HepG2 (cell line): ENCODE data around the gene FRS2. TPM values are rescaled to one million over a fixed set of nuclear protein-coding genes. Genes with fewer than 3 reads are reported as not detected.

ENCODE experiments used
- ATAC-seq: fragments of 200-7000 bp; cut with Tn5 transposase; 3 replicates; pipeline ENCODE4 v1.9.1; 2020; ENCODE audit warnings: mild to moderate bottlenecking, moderate library complexity
- BruUV-seq: library from RNA; stranded (reverse); fragments of 400-500 nt; replicated peaks from 2 replicates; lab custom pipeline; 2021; lab: Mats Ljungman, UMichigan
- CTCF ChIA-PET: fragments of 300-600 bp; formaldehyde crosslinking; extraction: SDS; loops from one replicate; lab custom pipeline; 2021; ENCODE audit warnings: low total read pairs, inconsistent platforms, low intra/inter-chr PET ratio; lab: Yijun Ruan, JAX
- POLR2A ChIA-PET: fragments of 350-600 bp; sonication (Branson Sonifier 250); formaldehyde crosslinking; loops from one replicate; lab custom pipeline; 2020; ENCODE audit warnings: antibody characterized with exemption, inconsistent platforms; lab: Yijun Ruan, JAX
- DNase-seq: peaks from one replicate; pipeline ENCODE4 v3.0.0-alpha.2; 2015; ENCODE audit warnings: low spot score
- FAIRE-seq: peaks from 3 replicates; lab custom pipeline; 2011; peaks lifted over from hg19 to GRCh38; lab: Jason Lieb, UNC
- H2AFZ ChIP-seq: one replicate; pipeline ENCODE4 v1.6.1; 2011; ENCODE audit warnings: low read length, inconsistent platforms
- H3K27ac ChIP-seq: fragments of 300-600 bp; 3 replicates; pipeline ENCODE4 v1.8.0; 2011; ENCODE audit warnings: mixed run types, mild to moderate bottlenecking, mixed read lengths, low read length, inconsistent platforms; ENCODE audit not compliant: insufficient read depth; ENCODE audit errors: extremely low read length
- H3K27me3 ChIP-seq, 2 experiments: fragments of 200-600 bp in 1 of 2; 2 replicates in 1 of 2; 3 replicates in 1 of 2; pipeline versions ENCODE4 v1.6.0 to v1.8.0; 2011; ENCODE audit warnings: low read length in 2 of 2, mild to moderate bottlenecking in 2 of 2, moderate library complexity in 2 of 2, inconsistent platforms in 1 of 2; ENCODE audit not compliant: insufficient read depth in 2 of 2, control insufficient read depth in 1 of 2
- H3K36me3 ChIP-seq, 2 experiments: fragments of 200-600 bp in 1 of 2; replicated peaks in 1 of 2; 2 replicates in 1 of 2; 3 replicates in 1 of 2; pipeline versions ENCODE4 v1.5.1 to v1.8.0; 2011; ENCODE audit warnings: low read length in 2 of 2, inconsistent platforms in 1 of 2; ENCODE audit not compliant: insufficient read depth in 2 of 2, control insufficient read depth in 1 of 2
- H3K4me1 ChIP-seq: 2 replicates; pipeline ENCODE4 v1.5.1; 2012; ENCODE audit warnings: low read length, inconsistent platforms; ENCODE audit not compliant: insufficient read depth
- H3K4me2 ChIP-seq: 2 replicates; pipeline ENCODE4 v1.6.0; 2011; ENCODE audit warnings: low read depth, low read length, inconsistent platforms
- H3K4me3 ChIP-seq, 3 experiments: fragments of 200-600 bp in 1 of 3; sonication (generic), shearing (Covaris generic) in 1 of 3; replicated peaks in 1 of 3; 2 replicates each; pipeline ENCODE4 v1.5.1; 2011 to 2016; ENCODE audit warnings: low read length in 3 of 3, inconsistent platforms in 2 of 3, low read depth in 2 of 3, mild to moderate bottlenecking in 2 of 3, control low read depth in 1 of 3, mixed read lengths in 1 of 3; ENCODE audit not compliant: insufficient read depth in 1 of 3
- H3K79me2 ChIP-seq: one replicate; pipeline ENCODE4 v1.6.1; 2011; ENCODE audit warnings: low read length, inconsistent platforms; ENCODE audit not compliant: insufficient read depth
- H3K9ac ChIP-seq: 2 replicates; pipeline ENCODE4 v1.6.0; 2011; ENCODE audit warnings: mild to moderate bottlenecking, low read depth, low read length, inconsistent platforms; ENCODE audit not compliant: insufficient read depth
- H3K9me3 ChIP-seq: 2 replicates; pipeline ENCODE4 v1.5.1; 2012; ENCODE audit warnings: mild to moderate bottlenecking, low read length
- H4K20me1 ChIP-seq: 2 replicates; pipeline ENCODE4 v1.6.0; 2011; ENCODE audit warnings: inconsistent platforms, mild to moderate bottlenecking, low read length, moderate library complexity; ENCODE audit not compliant: insufficient read depth
- AGO1 ChIP-seq: fragments of 200-400 bp; formaldehyde crosslinking; IDR thresholded peaks from 2 replicates; pipeline ENCODE4 v1.6.1; 2017; ENCODE audit warnings: mild to moderate bottlenecking, low read depth, low read length, moderate library complexity; ENCODE audit not compliant: poor library complexity, severe bottlenecking
- BCL6 ChIP-seq: IDR thresholded peaks from 2 replicates; pipeline ENCODE4 v1.6.1; 2016; ENCODE audit warnings: missing genetic modification reagents, missing compliant biosample characterization
- CEBPB ChIP-seq: IDR thresholded peaks from 2 replicates; pipeline ENCODE4 v1.6.1; 2011; ENCODE audit warnings: low read depth, low read length, improper control_type of control experiment, borderline replicate concordance
- E2F5 ChIP-seq: sonication (generic); formaldehyde crosslinking; conservative IDR thresholded peaks from 2 replicates; pipeline ENCODE4 v1.4.0; 2020; ENCODE audit warnings: missing genetic modification reagents
- GPN1 ChIP-seq: sonication (generic); formaldehyde crosslinking; IDR thresholded peaks from 2 replicates; pipeline ENCODE4 v1.5.1; 2020; ENCODE audit warnings: missing genetic modification reagents, borderline replicate concordance
- HNRNPK ChIP-seq: fragments of 200-400 bp; formaldehyde crosslinking; IDR thresholded peaks from 2 replicates; pipeline ENCODE4 v1.6.1; 2018; ENCODE audit warnings: low read length, low read depth, moderate library complexity, mild to moderate bottlenecking; ENCODE audit not compliant: poor library complexity, severe bottlenecking
- HOXD1 ChIP-seq: sonication (generic); formaldehyde crosslinking; IDR thresholded peaks from 2 replicates; pipeline ENCODE4 v1.5.0; 2020; ENCODE audit warnings: missing genetic modification reagents
- KDM2A ChIP-seq: sonication (generic); formaldehyde crosslinking; IDR thresholded peaks from 2 replicates; pipeline ENCODE4 v1.4.0; 2020; ENCODE audit warnings: low read depth, missing genetic modification reagents, borderline replicate concordance
- PCBP1 ChIP-seq: fragments of 200-400 bp; formaldehyde crosslinking; IDR thresholded peaks from 2 replicates; pipeline ENCODE4 v1.6.1; 2017; ENCODE audit warnings: mild to moderate bottlenecking, low read depth, low read length, borderline replicate concordance
- RCOR2 ChIP-seq: IDR thresholded peaks from 2 replicates; pipeline ENCODE4 v1.6.1; 2016; ENCODE audit warnings: missing biosample characterization, missing genetic modification reagents
- SALL1 ChIP-seq: sonication (generic); formaldehyde crosslinking; IDR thresholded peaks from 2 replicates; pipeline ENCODE4 v1.8.0; 2022; ENCODE audit warnings: mild to moderate bottlenecking, missing genetic modification reagents
- ZNF333 ChIP-seq: sonication (generic); formaldehyde crosslinking; IDR thresholded peaks from 2 replicates; pipeline ENCODE4 v1.4.0; 2020; ENCODE audit warnings: mild to moderate bottlenecking, missing genetic modification reagents, borderline replicate concordance
- WGBS: methylation state at CpG from one replicate; pipeline ENCODE4 v1.1.6; 2017; ENCODE audit warnings: low lambda C conversion rate; 5-methylcytosine and 5-hydroxymethylcytosine counted together
- in situ Hi-C: cut with HindIII; loops from 2 replicates; pipeline ENCODE4 v1.10.0; 2017; ENCODE audit warnings: low pct_unique_long_range_greater_than_20kb; ENCODE audit not compliant: extremely low pct_ligation_motif_present
- intact Hi-C: fragments of 100-400 bp; cut with micrococcal nuclease; formaldehyde crosslinking; loops from one replicate; pipeline ENCODE4 v1.10.0; 2022; ENCODE audit not compliant: unreplicated experiment
- polyA plus RNA-seq, 8 experiments: library from polyadenylated mRNA; depleted of rRNA in 3 of 8; stranded (reverse) in 7 of 8; unstranded in 1 of 8; fragments of >200 nt; fragmentation: Illumina TruSeq in 4 of 8; extraction: Trizol in 4 of 8; gene quantifications; 2 replicates each; pipeline versions ENCODE4 v1.2.1 to v1.2.3, GENCODE V29; 2011 to 2016; ENCODE audit warnings: low read depth in 4 of 8, missing spikeins in 1 of 8, mixed read lengths in 1 of 8; ENCODE audit not compliant: insufficient read depth in 1 of 8
- total RNA-seq, 5 experiments: library from RNA; depleted of rRNA; stranded (reverse); fragments of >200 nt; fragmentation: Illumina TruSeq; extraction: Trizol; gene quantifications; 2 replicates each; pipeline ENCODE4 v1.2.3, GENCODE V29; 2016; ENCODE audit warnings: low read depth in 1 of 5
- TF ChIP-seq, protein P1 (sequence below), 2 experiments: fragments of 450-650 bp in 1 of 2; sonication (generic) in 1 of 2; formaldehyde crosslinking; IDR thresholded peaks; 2 replicates each; pipeline versions ENCODE4 v1.5.0 to v1.8.0; 2020 to 2022; ENCODE audit warnings: mild to moderate bottlenecking in 1 of 2, missing genetic modification reagents in 1 of 2

The FRS2 gene
- total and polyA plus RNA-seq, 2 of the 13 experiments (the other 11 are each of a cell fraction or from before 2014, with no cell fraction given) = 8.3 to 16.8 TPM

DNA sequence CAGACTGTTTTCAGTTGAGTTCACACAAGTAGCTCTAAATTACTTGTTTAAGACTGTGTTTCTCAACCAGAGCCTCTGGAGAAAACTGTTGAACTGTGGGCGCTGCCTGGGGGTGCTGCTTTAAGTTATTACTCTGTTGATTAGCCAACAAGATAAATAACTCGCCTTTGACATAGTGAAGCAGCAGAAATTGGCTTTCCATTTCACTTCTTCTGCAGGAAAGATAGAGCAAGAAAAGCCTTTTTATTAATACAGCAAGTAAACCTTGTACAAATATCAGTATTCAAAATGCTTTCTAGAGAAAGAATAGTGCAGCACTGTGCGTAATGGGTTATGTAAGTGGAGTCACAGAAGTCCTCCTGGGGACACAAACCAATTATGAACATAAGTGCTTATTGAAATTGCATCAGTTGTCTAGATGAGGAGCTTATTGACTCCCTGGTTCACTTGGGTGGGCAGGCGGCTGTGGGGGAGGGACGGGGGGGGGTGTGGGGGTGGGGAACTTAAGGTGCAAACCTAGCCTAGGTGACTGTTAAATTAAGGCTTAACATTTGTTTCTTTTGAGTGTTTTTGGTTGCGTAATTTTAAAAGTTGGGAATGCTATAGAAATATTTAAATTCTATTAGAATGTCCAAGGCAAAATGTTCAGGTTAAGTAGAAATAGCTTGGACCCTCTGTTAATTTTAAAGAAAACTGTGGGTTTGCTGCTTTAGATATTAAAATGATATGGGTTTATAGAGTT is 6.3 kb downstream of the FRS2 start:
- H3K4me3 ChIP-seq = no peak overlapping the region
- H3K4me2 ChIP-seq = peak overlapping the region; percentile 24; the same call in 1 of the 2 replicates
- H3K36me3 ChIP-seq = no peaks in the 10 kb centered on the region
- peaks cover 65% of the 10 kb centered on the region for H3K4me1 ChIP-seq
- ATAC-seq (no peak), FAIRE-seq (no peak), DNase-seq (peak; percentile 15)
- no peaks in the 10 kb centered on the region for H3K9me3 ChIP-seq
- 73% methylated on average over 6 of the region's 6 CpGs for WGBS
- peaks cover 18% of the 10 kb centered on the region for H4K20me1 ChIP-seq
- H3K27me3 ChIP-seq = no peaks in the 10 kb centered on the region
- POLR2A ChIA-PET = interaction anchor here (1.1 kb wide), 1 partner anchor 144 kb away, joined by 4 read pairs; no protein-coding TSS in a partner anchor
- intact Hi-C loops = no loop called here
- CTCF ChIA-PET = no interaction called here
- in situ Hi-C loops = no loop called here
- no peak overlapping the region for H3K9ac ChIP-seq
- BruUV-seq = no TSS peak
- H2AFZ ChIP-seq = no peak overlapping the region
- peaks cover 93% of the 10 kb centered on the region for H3K79me2 ChIP-seq
- TF ChIP-seq CEBPB (peak; percentile 17; the same call in 1 of the 2 replicates), GPN1 (CRISPR knock-in tag) (no peak), AGO1 (no peak), ZNF333 (CRISPR knock-in tag) (no peak), KDM2A (no peak), E2F5 (CRISPR knock-in tag) (no peak), BCL6 (CRISPR knock-in tag) (peak; percentile 76), HOXD1 (CRISPR knock-in tag) (no peak), RCOR2 (CRISPR knock-in tag) (no peak), PCBP1 (no peak), SALL1 (CRISPR knock-in tag) (no peak), HNRNPK (peak; percentile 70)
- TF ChIP-seq, protein P1, sequence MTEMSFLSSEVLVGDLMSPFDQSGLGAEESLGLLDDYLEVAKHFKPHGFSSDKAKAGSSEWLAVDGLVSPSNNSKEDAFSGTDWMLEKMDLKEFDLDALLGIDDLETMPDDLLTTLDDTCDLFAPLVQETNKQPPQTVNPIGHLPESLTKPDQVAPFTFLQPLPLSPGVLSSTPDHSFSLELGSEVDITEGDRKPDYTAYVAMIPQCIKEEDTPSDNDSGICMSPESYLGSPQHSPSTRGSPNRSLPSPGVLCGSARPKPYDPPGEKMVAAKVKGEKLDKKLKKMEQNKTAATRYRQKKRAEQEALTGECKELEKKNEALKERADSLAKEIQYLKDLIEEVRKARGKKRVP (CRISPR knock-in tag; IDR thresholded peaks at IDR 0.05) = peak in 1 of 2 experiments; percentile 68; a peak in 2 of 4 replicates
- no peak overlapping the region for H3K27ac ChIP-seq
